Duodenal mucosa (tissue), 2 donors: ENCODE data around the gene ENPEP.

Experiments
- H3K27ac ChIP-seq: one replicate; pipeline ENCODE4 v1.7.0; 2013; ENCODE audit warnings: low read depth, low read length
- H3K27me3 ChIP-seq, 2 donors: one replicate each; pipeline ENCODE4 v1.7.0; 2013; ENCODE audit warnings: low read length in 2 of 2, control low read depth in 1 of 2; ENCODE audit not compliant: insufficient read depth in 2 of 2, control insufficient read depth in 1 of 2
- H3K36me3 ChIP-seq, 2 donors: one replicate each; pipeline ENCODE4 v1.7.0; 2013; ENCODE audit warnings: low read length in 2 of 2, control low read depth in 1 of 2; ENCODE audit not compliant: insufficient read depth in 2 of 2, control insufficient read depth in 1 of 2
- H3K4me1 ChIP-seq, 2 donors: one replicate each; pipeline ENCODE4 v1.7.0; 2013; ENCODE audit warnings: low read length in 2 of 2, control low read depth in 1 of 2; ENCODE audit not compliant: insufficient read depth in 2 of 2, control insufficient read depth in 1 of 2
- H3K4me3 ChIP-seq, 2 donors: one replicate each; pipeline ENCODE4 v1.7.0; 2013; ENCODE audit warnings: low read length in 2 of 2, low read depth in 1 of 2
- H3K9ac ChIP-seq, 2 donors: one replicate each; pipeline ENCODE4 v1.7.0; 2013; ENCODE audit warnings: low read length in 2 of 2, low read depth in 1 of 2
- H3K9me3 ChIP-seq, 2 donors: one replicate each; pipeline ENCODE4 v1.7.0; 2013; ENCODE audit warnings: low read length in 2 of 2, control low read depth in 1 of 2; ENCODE audit not compliant: control insufficient read depth in 1 of 2

The ENPEP gene

GRCh38 chr4:110613745-110614144 is 137.8 kb downstream of the ENPEP start:
- H3K27me3 ChIP-seq, result peaks cover 83 to 96% of the 10 kb centered on the region in 2 donors
- H3K36me3 ChIP-seq, result no peaks in the 10 kb centered on the region
- H3K4me1 ChIP-seq, result peaks cover 9 to 11% of the 10 kb centered on the region in 2 donors
- no peaks in the 10 kb centered on the region for H3K9me3 ChIP-seq
- H3K27ac ChIP-seq, result no peak overlapping the region
- H3K9ac ChIP-seq, result no peak overlapping the region
- no peak overlapping the region for H3K4me3 ChIP-seq

- Histone ChIP-seq H3K36me3 (no peaks in the 10 kb centered on the region), H3K27me3 (peaks cover 83 to 96% of the 10 kb centered on the region in 2 donors), H3K4me3 (no peak overlapping the region), H3K9ac (no peak overlapping the region), H3K4me1 (peaks cover 9 to 11% of the 10 kb centered on the region in 2 donors), H3K9me3 (no peaks in the 10 kb centered on the region), H3K27ac (no peak overlapping the region)
Observed at GRCh38 chr4:110614173-110614963, 138.4 kb downstream of the ENPEP start.
